MM.1S (cell line): Measurements from ENCODE around the gene PYCR2.
A peak's percentile ranks its signal among the peaks of the same experiment; 100 is the strongest.

ENCODE experiments used
- DNase-seq: peaks from one replicate; pipeline ENCODE4 v3.0.0-alpha.2; 2015
- H2AFZ ChIP-seq: fragments of 300-600 bp; sonication (generic); 2 replicates; pipeline ENCODE4 v1.6.0; 2016; ENCODE audit warnings: antibody characterized with exemption, low read length
- H3F3A ChIP-seq: fragments of 300-600 bp; sonication (generic); 2 replicates; pipeline ENCODE4 v1.6.1; 2016; ENCODE audit warnings: mild to moderate bottlenecking, antibody characterized with exemption, low read length, moderate library complexity, mixed read lengths; ENCODE audit not compliant: insufficient read depth
- H3K27ac ChIP-seq: fragments of 300-600 bp; sonication (generic); 2 replicates; pipeline ENCODE4 v1.5.1; 2016; ENCODE audit warnings: mild to moderate bottlenecking, low read length
- H3K27me3 ChIP-seq: fragments of 300-600 bp; sonication (generic); replicated peaks from 2 replicates; pipeline ENCODE4 v1.6.0; 2016; ENCODE audit warnings: low read length; ENCODE audit not compliant: insufficient read depth
- H3K36me3 ChIP-seq: fragments of 300-600 bp; sonication (generic); replicated peaks from 2 replicates; pipeline ENCODE4 v1.6.1; 2016; ENCODE audit warnings: mild to moderate bottlenecking, low read length, mixed read lengths; ENCODE audit not compliant: insufficient read depth
- H3K4me1 ChIP-seq: fragments of 300-600 bp; sonication (generic); 2 replicates; pipeline ENCODE4 v1.6.1; 2016; ENCODE audit warnings: low read length, mixed read lengths
- H3K4me2 ChIP-seq: fragments of 300-600 bp; sonication (generic); 2 replicates; pipeline ENCODE4 v1.6.0; 2016; ENCODE audit warnings: low read depth, low read length
- H3K4me3 ChIP-seq: fragments of 300-600 bp; sonication (generic); 2 replicates; pipeline ENCODE4 v1.5.1; 2016; ENCODE audit warnings: low read length, mixed read lengths
- H3K79me2 ChIP-seq: fragments of 300-600 bp; sonication (generic); 2 replicates; pipeline ENCODE4 v1.6.1; 2016; ENCODE audit warnings: mixed run types, low read length, mixed read lengths
- H3K9ac ChIP-seq: fragments of 300-600 bp; sonication (generic); 2 replicates; pipeline ENCODE4 v1.6.1; 2016; ENCODE audit warnings: low read length, mixed read lengths
- H3K9me2 ChIP-seq: fragments of 300-600 bp; sonication (generic); replicated peaks from 2 replicates; pipeline ENCODE4 v1.6.1; 2016; ENCODE audit warnings: mild to moderate bottlenecking, low read length, mixed read lengths; ENCODE audit not compliant: insufficient read depth
- H3K9me3 ChIP-seq: fragments of 300-600 bp; sonication (generic); replicated peaks from 2 replicates; pipeline ENCODE4 v1.6.1; 2016; ENCODE audit warnings: mild to moderate bottlenecking, low read length, mixed read lengths; ENCODE audit not compliant: insufficient read depth
- H4K20me1 ChIP-seq: fragments of 300-600 bp; sonication (generic); 2 replicates; pipeline ENCODE4 v1.6.1; 2016; ENCODE audit warnings: mild to moderate bottlenecking, low read length, moderate library complexity, mixed read lengths; ENCODE audit not compliant: insufficient read depth
- CTCF ChIP-seq: fragments of 300-600 bp; sonication (generic); IDR thresholded peaks from 2 replicates; pipeline ENCODE4 v1.5.1; 2016; ENCODE audit warnings: antibody characterized with exemption, low read length, mixed read lengths
- EZH2 ChIP-seq: fragments of 300-600 bp; sonication (generic); optimal IDR thresholded peaks from 2 replicates; pipeline ENCODE3; 2017; ENCODE audit warnings: low read depth, mild to moderate bottlenecking, antibody characterized with exemption, low read length, mixed read lengths
- EZH2phosphoT487 ChIP-seq: fragments of 300-600 bp; sonication (generic); IDR thresholded peaks from 2 replicates; pipeline ENCODE4 v1.6.1; 2018; ENCODE audit warnings: antibody characterized with exemption, low read length

PYCR2 gene

DNA sequence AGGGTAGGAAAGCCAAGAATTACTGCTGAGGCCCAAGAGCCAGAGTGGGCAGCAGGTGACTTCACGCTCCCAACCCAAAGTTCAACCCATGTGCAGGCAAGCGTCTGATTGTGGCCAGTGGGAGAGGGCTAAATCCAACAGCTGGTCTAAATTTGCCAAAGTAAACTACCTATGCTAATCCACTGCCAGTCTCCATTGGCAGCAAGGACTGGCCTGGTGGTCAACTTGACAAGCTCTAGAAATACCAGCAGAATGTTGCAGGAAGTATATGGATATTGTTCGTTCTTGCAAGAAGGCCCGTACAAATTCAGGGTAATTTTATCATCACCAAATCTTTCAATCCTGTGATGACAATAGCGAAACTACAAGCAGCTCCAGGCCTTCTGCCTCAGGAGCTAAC is 43.4 kb downstream of the PYCR2 start:
- no peaks in the 10 kb centered on the region for H3K9me3 ChIP-seq
- H2AFZ ChIP-seq = no peak overlapping the region
- H3K4me3 ChIP-seq = peak overlapping the region; percentile 79
- no peaks in the 10 kb centered on the region for H3K27me3 ChIP-seq
- peak overlapping the region; percentile 97 for H3K27ac ChIP-seq
- H4K20me1 ChIP-seq = no peaks in the 10 kb centered on the region
- peak overlapping the region; percentile 99 for H3K4me2 ChIP-seq
- H3K36me3 ChIP-seq = 0 out of 2 replicates have a peak, but pooled peaks cover 10% of the 10 kb centered on the region
- DNase-seq = no peak
- peaks cover 81% of the 10 kb centered on the region for H3K79me2 ChIP-seq
- TF ChIP-seq CTCF (no peak), EZH2phosphoT487 (no peak), EZH2 (no peak)
- peaks cover 55% of the 10 kb centered on the region for H3K4me1 ChIP-seq
- peak overlapping the region; percentile 89 for H3K9ac ChIP-seq
- H3F3A ChIP-seq = peaks cover 43% of the 10 kb centered on the region
- no peaks in the 10 kb centered on the region for H3K9me2 ChIP-seq

DNA sequence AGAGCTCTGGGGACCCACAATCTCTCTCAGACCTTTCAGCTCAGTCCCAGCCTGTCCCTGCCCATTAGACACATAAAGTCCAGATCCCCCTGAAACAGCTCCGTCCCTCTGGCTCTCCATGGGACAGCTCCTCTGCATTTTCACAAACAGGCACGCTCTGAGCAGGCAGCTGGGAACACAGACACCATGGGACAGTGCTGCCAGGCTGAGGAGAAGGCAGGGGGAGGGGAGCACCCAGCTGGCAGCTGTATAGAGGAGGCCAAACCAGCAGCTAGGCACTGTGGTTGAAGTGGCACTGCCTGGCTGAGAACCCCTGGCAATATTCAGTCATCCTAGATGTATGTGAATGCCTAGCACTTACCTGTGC is 43.8 kb downstream of the PYCR2 start:
- no peaks in the 10 kb centered on the region for H3K9me3 ChIP-seq
- no peaks in the 10 kb centered on the region for H4K20me1 ChIP-seq
- peak overlapping the region; percentile 79 for H3K4me3 ChIP-seq
- no peak for TF ChIP-seq EZH2phosphoT487
- no peak for TF ChIP-seq CTCF
- TF ChIP-seq EZH2 = no peak
- H3K27me3 ChIP-seq = no peaks in the 10 kb centered on the region
- H3F3A ChIP-seq = peaks cover 43% of the 10 kb centered on the region
- no peaks in the 10 kb centered on the region for H3K9me2 ChIP-seq
- H2AFZ ChIP-seq = no peak overlapping the region
- peak overlapping the region; percentile 97 for H3K27ac ChIP-seq
- peak overlapping the region; percentile 89 for H3K9ac ChIP-seq
- H3K36me3 ChIP-seq = 0 out of 2 replicates have a peak, but pooled peaks cover 10% of the 10 kb centered on the region
- H3K4me2 ChIP-seq = peak overlapping the region; percentile 99
- H3K4me1 ChIP-seq = peaks cover 59% of the 10 kb centered on the region
- peak; percentile 58 for DNase-seq
- peaks cover 85% of the 10 kb centered on the region for H3K79me2 ChIP-seq

GRCh38 chr1:225879521-225880221 is 44.4 kb downstream of the PYCR2 start:
- peak overlapping the region; percentile 79 for H3K4me3 ChIP-seq
- DNase-seq = peak; percentile 84
- H3K27ac ChIP-seq = peak overlapping the region; percentile 97
- H3K9me2 ChIP-seq = no peaks in the 10 kb centered on the region
- H3K4me2 ChIP-seq = peak overlapping the region; percentile 99
- TF ChIP-seq EZH2phosphoT487 = no peak
- no peak for TF ChIP-seq EZH2
- TF ChIP-seq CTCF = no peak
- no peaks in the 10 kb centered on the region for H4K20me1 ChIP-seq
- H2AFZ ChIP-seq = no peak overlapping the region
- H3F3A ChIP-seq = peaks cover 43% of the 10 kb centered on the region
- peaks cover 62% of the 10 kb centered on the region for H3K4me1 ChIP-seq
- H3K36me3 ChIP-seq = 0 out of 2 replicates have a peak, but pooled peaks cover 10% of the 10 kb centered on the region
- H3K79me2 ChIP-seq = peaks cover 90% of the 10 kb centered on the region
- peak overlapping the region; percentile 89 for H3K9ac ChIP-seq
- no peaks in the 10 kb centered on the region for H3K27me3 ChIP-seq
- no peaks in the 10 kb centered on the region for H3K9me3 ChIP-seq
